ENCODE measurements around the gene THRAP3.

Gene THRAP3

DNA sequence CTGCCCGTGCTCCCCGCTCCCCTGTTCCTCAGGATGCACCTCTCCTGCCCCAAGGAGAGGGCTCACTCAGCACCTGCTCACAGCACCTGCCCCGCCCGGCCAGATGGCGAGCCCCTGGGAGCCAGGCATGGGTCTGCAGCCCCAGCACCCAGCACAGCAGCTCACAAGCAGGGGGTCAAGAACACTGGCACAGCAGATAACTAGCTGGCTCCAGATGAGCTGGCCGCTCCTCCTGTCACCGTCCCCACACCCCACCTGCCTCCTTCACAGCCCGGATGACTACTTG lies 120.1 kb downstream of the THRAP3 start:
- DNase-seq (ENCODE audit: low spot score), result no peak
- ChIA-PET POLR2A (ENCODE audit: low non-redundant PET) (no interaction called here), CTCF (no interaction called here)
- TF ChIP-seq, protein P1, sequence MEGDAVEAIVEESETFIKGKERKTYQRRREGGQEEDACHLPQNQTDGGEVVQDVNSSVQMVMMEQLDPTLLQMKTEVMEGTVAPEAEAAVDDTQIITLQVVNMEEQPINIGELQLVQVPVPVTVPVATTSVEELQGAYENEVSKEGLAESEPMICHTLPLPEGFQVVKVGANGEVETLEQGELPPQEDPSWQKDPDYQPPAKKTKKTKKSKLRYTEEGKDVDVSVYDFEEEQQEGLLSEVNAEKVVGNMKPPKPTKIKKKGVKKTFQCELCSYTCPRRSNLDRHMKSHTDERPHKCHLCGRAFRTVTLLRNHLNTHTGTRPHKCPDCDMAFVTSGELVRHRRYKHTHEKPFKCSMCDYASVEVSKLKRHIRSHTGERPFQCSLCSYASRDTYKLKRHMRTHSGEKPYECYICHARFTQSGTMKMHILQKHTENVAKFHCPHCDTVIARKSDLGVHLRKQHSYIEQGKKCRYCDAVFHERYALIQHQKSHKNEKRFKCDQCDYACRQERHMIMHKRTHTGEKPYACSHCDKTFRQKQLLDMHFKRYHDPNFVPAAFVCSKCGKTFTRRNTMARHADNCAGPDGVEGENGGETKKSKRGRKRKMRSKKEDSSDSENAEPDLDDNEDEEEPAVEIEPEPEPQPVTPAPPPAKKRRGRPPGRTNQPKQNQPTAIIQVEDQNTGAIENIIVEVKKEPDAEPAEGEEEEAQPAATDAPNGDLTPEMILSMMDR (conservative IDR thresholded peaks at IDR 0.05; ENCODE audit: low read depth), result no peak
- H3K27ac ChIP-seq, result peak overlapping the region; percentile 1; the same call in 1 of the 2 replicates

GRCh38 chr1:36345353-36345752 lies 121.1 kb downstream of the THRAP3 start:
- CTCF ChIA-PET, result interaction anchor here (0.7 kb wide), 1 partner anchor 247 kb away, joined by 3 read pairs; no protein-coding TSS in a partner anchor
- DNase-seq (ENCODE audit: low spot score), result no peak
- TF ChIP-seq, protein P1 (conservative IDR thresholded peaks at IDR 0.05; ENCODE audit: low read depth), result no peak
- no peak overlapping the region for H3K27ac ChIP-seq
- POLR2A ChIA-PET (ENCODE audit: low non-redundant PET), result no interaction called here

DNA sequence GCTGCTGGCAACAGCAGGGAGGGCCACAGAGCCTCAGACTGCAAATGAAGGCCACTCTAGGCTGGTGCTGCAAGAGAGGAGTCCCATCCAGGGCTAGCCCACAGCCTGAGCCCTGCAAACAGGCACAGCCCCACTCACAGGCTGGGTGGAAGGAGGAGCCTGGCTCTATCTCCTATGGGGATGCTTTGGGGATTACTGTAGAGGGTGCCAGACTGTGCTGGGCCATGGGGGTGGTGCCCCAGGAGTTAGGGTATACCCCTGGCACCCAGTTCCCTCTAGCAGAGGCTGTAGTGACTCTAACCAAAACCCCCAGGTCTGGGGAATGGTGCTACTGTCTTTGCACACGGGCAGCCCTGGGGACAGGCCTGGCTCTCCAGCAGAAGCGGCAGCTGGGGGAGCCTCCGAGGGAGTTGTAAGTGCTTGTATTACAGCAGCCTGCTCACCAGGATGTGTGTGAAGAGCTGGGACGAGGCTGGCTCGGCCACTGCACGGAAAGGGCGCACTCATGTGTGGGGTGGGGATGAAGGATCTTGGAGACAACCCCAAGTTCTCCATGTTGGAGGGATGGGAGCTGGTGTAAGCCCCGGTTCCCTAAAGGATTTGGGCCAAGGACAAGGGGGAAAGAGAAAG lies 122.6 kb downstream of the THRAP3 start:
- ChIA-PET POLR2A (ENCODE audit: low non-redundant PET) (no interaction called here), CTCF (interaction anchor here (0.6 kb wide), 1 partner anchor 198 kb away, joined by 5 read pairs; no protein-coding TSS in a partner anchor)
- TF ChIP-seq, protein P1 (conservative IDR thresholded peaks at IDR 0.05; ENCODE audit: low read depth), result no peak
- DNase-seq (ENCODE audit: low spot score), result no peak
- H3K27ac ChIP-seq, result peak overlapping the region; percentile 19; the same call in 1 of the 2 replicates

- peak; percentile 38 for DNase-seq (ENCODE audit: low spot score)
- peak overlapping the region; percentile 92 for H3K27ac ChIP-seq
- TF ChIP-seq, protein P1 (conservative IDR thresholded peaks at IDR 0.05; ENCODE audit: low read depth), result no peak
- ChIA-PET POLR2A (ENCODE audit: low non-redundant PET) (interaction anchor here (0.7 kb wide), 1 partner anchor 33 kb away, joined by 3 read pairs; no protein-coding TSS in a partner anchor), CTCF (interaction anchor here (0.6 to 0.7 kb wide), 2 partner anchors 23 to 208 kb away, joined by 3 read pairs; no protein-coding TSS in a partner anchor)
These were observed 125.0 kb downstream of the THRAP3 start for GRCh38 chr1:36349241-36349671.

DNA sequence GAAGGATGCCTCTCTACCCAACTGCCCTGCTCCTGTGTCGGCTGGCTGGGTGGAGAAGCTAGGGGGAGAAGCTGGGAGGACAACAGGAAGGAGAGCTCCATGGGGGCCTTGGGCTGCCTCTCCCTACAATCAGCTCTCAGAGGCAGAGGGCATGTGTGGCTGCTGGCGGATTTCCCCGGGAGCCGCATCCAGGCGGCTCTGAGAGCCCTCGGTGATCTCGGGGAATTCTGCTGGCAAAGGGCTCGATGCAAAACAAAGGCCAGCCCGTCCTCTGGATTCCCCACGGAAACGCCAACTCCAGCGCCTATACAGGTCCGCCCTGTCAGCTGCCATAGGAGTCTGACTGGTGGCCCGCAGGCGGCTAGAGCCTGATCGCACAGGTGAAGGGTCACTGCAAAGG lies 125.6 kb downstream of the THRAP3 start:
- no peak for DNase-seq (ENCODE audit: low spot score)
- TF ChIP-seq, protein P1 (conservative IDR thresholded peaks at IDR 0.05; ENCODE audit: low read depth), result no peak
- H3K27ac ChIP-seq, result peak overlapping the region; percentile 92
- ChIA-PET CTCF (interaction anchor here (0.6 to 0.7 kb wide), 2 partner anchors 24 to 208 kb away, joined by 3 read pairs; no protein-coding TSS in a partner anchor), POLR2A (ENCODE audit: low non-redundant PET) (interaction anchor here (0.7 kb wide), 1 partner anchor 34 kb away, joined by 3 read pairs; no protein-coding TSS in a partner anchor)

GRCh38 chr1:36350659-36351226 lies 126.5 kb downstream of the THRAP3 start:
- DNase-seq (ENCODE audit: low spot score), result peak; percentile 82
- H3K27ac ChIP-seq, result peak overlapping the region; percentile 92
- POLR2A ChIA-PET (ENCODE audit: low non-redundant PET), result interaction anchor here (0.5 to 0.6 kb wide), 2 partner anchors 86 to 494 kb away, joined by 3 read pairs; no protein-coding TSS in a partner anchor

More at GRCh38 chr1:36350659-36351226, 126.5 kb downstream of the THRAP3 start:
- TF ChIP-seq, protein P1 (conservative IDR thresholded peaks at IDR 0.05; ENCODE audit: low read depth), result no peak
- CTCF ChIA-PET, result interaction anchor here (0.6 to 1.7 kb wide), 4 partner anchors 8 to 332 kb away, joined by 3 to 8 read pairs (median 4); no protein-coding TSS in a partner anchor

Data from RWPE1 (cell line).